HG02973 (cell line): ENCODE data around the gene SYNE2.

Experiments used
- ATAC-seq: cut with Tn5 transposase; IDR thresholded peaks from one replicate; pipeline ENCODE4 v1.9.1; 2021; ENCODE audit warnings: moderate library complexity; ENCODE audit not compliant: unreplicated experiment

Gene SYNE2

DNA sequence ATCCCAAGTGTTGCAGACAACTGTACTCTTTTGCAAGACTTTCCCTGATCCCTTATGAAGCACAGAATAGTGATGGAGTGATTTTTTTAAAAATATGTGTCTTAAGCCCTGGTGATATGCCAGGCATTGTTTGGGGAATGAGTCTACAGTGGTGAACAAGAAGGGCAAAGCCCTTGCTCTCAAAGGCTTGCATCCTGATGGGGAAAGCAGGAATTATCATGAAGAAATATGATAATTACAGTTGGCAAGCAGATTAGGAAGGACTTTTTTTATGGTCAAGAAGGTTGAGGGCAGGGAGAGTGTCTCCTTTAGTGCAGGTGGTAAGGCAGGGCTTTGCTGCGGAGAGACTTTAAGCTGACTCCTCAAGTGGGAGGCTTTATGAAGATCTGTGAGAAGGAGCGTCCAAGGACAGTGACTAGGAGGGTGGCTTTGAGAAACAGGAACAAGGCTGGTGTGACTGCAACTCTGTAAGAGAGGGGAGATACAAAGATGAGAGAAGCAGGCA, 100.2 kb downstream of the SYNE2 start:
- no peak for ATAC-seq

DNA sequence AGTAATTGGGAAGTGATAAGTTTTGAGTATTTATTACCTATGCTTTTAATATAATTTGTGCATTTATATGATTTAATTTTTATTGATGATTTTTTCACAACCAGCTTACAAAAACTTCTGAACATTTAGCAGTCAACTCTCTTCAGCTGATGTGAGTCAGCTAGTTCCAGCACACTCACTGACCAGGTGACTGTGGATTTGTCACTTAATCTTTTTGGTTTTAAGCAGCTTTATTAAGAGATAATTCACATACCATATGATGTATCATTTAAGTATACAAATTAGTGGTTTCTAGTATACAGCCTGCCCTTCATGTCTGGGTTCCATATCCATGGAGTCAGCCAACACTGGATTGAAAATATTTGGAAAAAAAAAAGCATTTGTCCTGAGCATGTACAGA, 103.5 kb downstream of the SYNE2 start:
- ATAC-seq = no peak

DNA sequence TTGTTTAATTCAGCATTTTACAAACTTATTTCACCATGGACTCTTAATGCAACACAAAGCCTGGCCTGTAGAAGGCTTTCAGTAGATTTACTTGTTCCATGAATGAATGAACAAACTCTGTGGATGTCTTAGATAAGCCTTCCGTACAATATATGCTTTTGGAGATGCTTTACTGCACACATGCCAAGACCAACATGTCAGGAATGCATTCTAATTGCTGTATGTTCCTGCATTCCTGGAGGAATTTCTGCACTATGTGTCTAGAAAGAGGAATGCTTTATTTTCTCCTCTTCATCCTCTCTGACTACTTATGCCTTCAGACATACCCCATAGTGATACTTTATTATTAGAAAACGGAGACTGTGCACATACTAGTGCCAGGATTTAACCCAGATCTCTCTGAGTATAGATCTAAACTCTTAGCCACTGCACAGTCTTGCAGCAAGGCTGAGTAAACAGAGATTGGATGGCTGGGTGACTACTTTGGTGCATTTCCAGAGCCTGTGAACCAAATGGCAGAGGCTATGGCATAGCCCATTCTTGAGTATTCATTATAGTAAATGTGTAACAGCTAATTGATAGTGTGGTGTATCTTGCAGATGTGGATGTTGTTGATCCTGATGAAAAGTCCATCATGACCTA, 108.2 kb downstream of the SYNE2 start:
- ATAC-seq = no peak

DNA sequence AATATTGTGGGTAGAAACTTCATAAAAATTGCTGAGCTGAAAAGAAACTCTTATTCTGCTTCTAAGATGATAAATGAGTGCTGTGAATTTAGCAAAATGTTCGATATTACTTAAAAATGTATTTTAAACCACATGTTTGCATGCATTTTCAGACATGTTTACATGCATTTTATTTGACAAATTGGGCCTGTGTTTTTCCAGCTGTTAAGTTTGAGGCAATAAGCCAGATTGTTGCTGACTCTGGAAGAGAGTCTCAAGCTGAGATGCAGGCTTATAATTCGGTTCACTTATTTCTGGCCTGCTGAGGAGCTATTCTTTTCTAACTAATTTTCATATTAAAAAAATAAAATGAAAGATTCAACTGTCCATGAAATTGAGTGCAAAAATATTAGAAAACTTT, 110.1 kb downstream of the SYNE2 start:
- no peak for ATAC-seq

DNA sequence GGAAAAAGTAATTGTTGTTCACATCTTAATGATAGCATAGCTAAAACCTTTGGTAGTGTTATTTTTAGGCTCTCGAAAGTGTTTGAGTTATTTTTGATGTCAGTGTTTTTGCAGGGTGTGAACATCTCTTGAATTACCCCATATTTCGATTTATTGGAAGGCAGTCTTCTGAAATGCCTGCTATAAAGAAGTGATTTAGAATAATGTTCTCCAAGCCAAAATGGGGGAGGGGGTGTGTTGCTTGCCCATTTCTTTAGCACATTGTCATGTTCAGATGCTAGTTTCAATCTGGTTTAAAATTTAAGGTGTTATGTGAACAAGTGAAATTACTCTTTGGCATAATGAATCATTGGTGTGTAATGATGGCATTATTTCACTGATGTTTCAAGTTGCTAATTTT, 110.6 kb downstream of the SYNE2 start:
- ATAC-seq = no peak

DNA sequence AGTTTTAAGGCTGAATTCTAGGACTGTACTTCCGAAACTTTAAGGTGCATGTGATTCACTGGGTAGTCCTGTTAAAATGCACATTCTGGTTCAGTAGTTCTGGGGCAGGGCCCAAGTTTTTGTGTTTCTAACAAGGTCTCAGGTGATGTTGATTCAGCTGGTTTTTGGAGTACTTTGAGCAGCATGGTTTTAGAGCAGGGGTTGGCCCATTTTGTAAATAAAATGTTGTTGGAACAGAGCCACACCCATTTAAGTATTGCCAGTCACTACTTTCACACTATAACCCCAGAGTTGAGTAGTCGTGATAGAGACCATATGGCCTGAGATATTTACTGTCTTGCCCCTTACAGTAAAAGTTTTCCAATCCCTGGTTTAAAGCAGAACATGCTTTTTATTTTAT, 111.3 kb downstream of the SYNE2 start:
- no peak for ATAC-seq

DNA sequence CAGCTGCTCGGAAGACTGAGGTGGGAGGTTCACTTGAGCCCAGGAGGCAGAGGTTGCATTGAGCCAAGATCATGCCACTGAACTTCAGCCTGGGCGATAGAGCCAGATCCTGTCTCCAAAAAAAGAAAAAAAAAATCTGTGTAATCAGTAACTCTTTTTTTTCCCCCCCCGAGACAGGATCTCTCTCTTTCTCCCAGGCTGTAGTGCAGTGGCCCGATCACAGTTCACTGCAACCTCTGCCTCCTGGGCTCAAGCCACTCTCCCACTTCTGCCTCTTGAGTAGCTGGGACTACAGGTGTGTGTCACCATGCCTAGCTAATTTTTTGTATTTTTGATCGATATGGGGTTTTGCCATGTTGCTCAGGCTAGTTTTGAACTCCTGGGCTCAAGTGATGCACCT, 113.6 kb downstream of the SYNE2 start:
- no peak for ATAC-seq

DNA sequence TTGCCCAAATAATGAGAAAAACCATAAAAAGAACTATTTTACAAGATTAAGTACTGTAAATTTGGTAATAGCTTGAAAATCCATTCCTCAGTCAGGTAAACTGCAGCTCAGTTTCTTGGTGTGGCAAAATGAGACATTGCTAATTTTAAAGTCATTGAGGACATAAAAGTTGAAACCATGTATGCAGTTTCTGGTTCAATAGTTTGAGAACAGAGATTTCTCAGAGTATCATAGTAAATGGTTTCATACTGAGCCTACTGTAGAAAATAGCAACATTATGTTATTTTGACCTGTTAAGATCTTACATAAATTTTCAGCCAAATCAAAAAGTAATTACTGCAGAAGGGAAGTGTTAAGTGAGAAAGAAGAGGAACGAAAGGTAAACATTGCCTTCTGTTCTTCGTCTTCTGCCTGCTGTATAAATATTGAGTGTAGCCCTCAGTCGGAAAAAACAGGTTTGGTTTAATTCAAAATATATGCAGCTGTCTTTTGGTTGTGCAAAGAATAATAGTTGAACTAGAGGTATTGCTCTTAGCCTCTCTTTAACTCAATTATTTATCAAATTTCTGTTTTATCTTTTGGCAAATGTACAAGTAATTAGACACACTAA, 119.6 kb downstream of the SYNE2 start:
- ATAC-seq = no peak

DNA sequence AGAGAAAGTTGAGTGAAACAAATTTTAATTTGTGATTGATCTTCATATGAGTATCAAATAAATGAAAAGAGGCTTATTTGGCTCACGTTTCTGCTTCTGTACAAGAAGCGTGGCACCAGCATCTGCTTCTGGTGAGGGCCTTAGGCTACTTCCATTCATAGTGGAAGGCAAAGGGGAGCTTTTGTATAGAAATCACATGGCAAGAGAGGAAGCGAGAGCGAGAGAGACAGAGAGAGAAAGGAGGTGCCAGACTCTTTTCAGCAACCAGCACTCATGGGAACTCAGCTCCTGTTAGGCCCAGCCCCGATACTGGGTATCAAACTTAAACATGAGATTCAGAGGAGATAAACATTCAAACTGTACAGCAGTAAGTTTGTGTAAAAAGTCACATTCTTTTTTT, 121.4 kb downstream of the SYNE2 start:
- ATAC-seq = no peak

DNA sequence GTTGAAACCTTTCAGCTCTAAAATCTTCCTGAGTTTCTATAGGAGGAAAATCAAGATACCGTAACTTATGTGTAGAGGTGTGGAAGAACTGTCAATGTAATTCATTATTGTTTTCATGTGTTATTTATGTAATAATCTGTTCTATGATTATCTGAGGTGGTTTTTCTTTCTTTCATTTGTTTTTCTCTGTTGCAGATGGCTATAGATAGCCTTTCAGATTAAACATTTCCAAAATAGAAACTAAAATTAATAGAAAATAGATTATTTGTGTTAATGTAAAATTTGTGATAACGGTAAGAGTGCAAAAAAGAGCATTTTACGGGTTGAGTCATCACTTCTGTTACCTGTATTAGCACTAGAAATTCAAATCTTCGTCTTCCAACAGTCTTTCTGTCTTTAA, 128.8 kb downstream of the SYNE2 start:
- ATAC-seq = no peak

DNA sequence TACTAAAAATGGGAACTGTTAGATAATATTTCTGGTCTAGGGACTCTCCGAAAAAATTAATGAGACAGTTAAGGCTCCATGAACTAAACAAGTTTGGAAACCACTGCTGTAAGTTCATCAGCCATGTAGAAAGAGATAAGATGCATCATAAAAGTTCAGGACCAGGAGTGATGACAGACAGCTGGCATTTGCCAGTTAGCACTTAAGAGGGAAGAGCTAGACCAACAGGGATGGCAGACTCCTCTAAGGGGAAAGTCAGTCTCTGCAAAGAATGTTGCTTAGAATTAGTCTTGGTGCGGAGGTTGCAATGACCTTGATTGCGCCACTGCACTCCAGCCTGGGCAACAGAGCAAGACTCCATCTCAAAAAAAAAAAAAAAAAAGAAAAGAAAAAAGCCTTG, 129.4 kb downstream of the SYNE2 start:
- ATAC-seq = no peak

DNA sequence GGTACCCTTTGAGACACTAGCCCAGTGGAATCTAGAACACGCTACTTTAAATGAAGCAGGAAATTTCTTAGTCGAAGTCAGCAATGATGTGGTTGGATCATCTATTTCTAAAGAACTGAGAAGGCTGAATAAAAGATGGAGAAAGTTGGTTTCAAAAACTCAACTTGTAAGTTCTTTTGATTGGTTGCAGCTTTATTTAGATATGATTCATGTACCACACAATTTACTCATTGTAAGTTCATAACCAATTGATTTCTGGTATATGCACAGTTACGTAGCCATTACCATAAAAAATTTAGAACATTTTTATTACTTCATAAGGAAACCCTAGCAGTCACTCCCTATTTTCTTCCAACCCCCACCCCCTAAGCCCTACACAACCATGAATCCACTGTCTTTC, 129.8 kb downstream of the SYNE2 start:
- no peak for ATAC-seq

DNA sequence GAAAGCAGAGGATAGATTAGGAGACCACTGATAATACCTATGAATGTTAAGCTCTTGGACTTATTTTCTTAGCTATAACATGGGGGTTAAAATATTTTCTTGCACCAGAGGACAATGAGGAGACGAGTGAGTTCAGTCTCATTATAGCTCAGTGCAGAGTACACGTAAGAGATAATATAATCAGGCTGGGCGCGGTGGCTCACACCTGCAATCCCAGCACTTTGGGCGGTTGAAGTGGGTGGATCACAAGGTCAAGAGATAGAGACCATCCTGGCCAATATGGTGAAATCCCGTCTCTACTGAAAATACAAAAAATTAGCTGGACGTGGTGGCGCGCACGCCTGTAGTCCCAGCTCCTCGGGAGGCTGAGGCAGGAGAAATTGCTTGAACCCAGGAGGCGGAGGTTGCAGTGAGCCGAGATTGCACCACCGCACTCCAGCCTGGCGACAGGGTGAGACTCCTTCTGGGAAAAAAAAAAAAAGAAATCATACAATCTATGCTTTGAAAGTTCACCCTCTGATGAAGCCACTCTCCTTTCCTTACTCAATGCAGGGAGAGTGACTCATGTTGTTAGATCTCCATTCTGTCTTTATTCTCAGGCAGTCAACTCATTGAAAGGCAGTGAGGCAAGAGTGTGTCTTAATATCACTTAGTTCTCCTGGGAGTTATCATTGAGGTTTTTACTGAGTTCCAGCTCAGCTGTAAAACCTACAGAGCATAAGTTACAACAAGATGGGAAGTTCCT, 134.2 kb downstream of the SYNE2 start:
- ATAC-seq = no peak

DNA sequence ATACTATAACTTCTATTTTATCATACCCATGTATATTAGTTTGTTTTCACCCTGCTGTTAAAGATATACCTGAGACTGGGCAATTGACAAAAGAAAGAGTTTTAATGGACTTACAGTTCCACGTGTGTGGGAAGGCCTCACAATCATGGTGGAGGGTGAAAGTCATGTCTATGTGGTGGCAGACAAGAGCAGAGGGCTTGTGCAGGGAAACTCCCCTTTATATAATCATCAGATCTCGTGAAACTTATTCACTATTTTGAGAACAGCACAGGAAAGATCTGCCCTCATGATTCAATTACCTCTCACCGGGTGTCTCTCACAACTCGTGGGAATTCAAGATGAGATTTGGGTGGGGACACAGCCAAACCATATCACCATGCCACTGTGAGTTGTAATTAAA, 135.8 kb downstream of the SYNE2 start:
- no peak for ATAC-seq

DNA sequence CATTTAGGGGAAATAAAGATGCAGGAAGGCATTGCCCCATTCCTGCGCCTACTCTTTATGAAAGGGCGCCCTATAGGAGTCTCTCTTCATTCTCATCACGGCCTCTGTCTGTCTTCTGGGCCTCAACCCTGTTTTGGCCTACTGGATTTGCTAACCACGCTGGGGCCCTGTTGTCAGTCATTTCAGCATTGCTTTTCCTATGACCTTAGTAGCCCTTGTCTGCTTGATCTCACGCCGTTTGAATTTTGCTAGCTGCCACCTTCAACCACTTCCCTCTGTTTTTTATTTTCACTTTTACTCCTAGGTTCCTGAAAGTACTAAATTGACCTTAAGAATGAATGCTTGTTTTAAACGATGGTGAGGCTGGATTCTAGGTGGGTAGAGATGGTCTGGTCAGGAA, 139.0 kb downstream of the SYNE2 start:
- ATAC-seq = no peak

DNA sequence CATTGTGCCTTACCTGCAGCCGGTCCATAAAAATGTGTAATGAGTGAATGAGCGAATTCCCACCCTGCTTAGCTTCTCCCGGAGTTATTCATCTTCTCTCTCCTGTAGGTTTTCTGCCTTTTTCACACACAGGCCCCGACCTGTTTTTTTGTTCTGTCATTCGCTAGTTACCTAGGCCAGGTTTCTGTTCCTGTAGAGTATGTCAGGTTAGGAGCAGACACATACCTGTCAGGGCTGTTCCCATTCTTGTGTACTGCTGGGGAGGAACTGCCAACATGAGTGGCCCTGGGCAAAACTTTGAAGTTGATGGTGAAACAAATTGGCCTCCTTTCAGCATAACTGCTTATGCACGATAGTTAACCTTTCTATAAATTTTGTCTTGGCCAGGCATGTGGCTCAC, 140.1 kb downstream of the SYNE2 start:
- no peak for ATAC-seq

DNA sequence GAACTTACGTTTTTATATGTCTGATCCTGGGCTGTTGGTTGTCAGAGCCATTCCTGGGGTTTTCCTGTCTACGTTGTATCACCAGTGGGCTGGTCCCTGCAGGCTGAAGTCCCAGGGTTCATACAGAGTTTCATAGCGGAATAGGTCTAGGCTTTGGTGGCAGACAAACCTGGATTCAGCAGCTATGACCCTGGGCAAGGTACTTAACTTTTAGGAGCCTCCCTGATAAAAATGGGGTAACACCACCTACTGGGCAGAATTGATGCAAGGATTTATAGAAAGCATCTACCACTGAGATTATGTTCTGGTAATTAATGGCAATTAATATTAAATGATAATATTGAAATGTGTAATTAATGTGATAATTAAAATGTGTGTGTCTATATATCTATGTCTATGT, 141.2 kb downstream of the SYNE2 start:
- no peak for ATAC-seq

DNA sequence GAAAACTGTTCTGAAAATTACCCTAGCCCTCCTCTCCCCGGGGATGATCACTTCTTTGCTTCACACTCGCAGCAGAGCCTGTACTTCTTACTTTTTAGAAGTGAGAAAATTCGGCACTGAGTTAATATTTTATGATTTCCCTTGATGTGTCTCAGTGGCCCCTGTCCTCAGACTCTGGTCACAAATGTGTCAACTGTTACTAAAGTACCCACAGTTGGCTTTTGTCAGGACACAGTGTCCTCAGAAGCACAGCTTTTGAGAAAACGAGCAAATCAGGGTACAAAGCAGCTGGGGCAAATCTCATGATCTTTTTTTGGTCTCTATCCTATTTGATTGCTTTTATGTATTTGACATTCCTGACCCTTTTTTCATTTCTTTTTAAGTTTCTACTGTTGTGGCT, 142.5 kb downstream of the SYNE2 start:
- ATAC-seq = no peak

DNA sequence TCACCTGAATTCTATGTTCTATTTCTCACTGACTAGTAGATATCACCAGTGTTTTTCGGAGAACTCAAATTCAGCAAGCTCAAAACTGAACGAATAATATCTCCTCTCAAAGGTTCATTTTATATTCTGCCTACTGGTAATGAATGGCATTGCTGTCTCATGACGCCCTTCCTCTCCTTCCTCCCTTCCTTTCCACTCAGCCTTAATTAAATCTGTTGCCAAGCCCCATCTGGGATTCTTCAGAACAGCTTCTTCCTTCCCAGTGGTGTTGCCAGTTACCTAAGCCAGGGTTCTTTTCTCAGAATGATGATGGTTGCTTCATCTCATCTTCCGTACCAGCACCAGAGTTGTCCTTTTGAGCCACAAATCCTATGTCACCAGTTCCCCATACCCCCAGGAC, 143.2 kb downstream of the SYNE2 start:
- no peak for ATAC-seq

DNA sequence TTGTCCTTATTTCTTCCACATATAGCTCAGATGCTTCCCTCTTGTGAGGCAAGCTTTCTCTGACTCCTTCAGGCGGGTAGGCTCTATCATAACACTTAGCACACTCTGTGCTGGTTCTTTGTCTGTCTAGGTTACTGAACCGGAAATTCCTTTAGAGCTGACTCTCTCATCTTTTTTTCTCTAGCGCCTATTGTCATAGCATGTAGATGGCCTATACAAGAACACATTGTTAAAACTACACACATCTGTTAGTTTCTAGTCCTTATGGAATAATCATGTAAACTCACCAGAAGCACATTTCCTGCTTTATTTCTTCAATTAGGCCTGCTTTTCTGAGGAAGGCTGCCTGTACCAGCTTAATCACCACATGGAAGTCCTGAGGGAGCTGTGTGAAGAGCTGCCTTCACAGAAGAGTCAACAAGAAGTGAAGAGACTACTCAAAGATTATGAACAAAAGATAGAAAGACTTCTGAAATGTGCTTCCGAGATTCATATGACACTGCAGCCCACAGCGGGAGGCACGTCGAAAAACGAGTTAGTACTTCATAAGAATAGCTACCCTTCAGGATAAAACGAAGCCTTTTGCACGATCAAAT, 143.9 kb downstream of the SYNE2 start:
- no peak for ATAC-seq

DNA sequence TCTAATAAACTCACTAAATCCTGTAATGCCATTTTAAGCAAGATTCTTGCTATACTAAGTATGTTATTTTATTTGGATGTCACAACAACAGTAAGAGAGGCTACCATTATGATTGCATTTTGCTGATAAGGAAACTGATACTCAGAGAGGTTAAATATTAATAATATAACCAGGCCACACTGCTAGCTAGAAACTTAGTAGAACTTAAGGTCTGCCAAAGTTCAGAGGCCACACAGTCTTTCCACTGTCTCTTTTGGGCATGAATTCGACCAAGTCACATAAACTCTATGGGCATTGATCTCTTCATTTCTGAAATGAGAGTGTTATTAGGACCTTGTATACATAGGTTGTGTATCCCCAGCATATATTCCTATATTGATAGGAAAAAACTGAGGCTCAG, 147.9 kb downstream of the SYNE2 start:
- ATAC-seq = no peak

DNA sequence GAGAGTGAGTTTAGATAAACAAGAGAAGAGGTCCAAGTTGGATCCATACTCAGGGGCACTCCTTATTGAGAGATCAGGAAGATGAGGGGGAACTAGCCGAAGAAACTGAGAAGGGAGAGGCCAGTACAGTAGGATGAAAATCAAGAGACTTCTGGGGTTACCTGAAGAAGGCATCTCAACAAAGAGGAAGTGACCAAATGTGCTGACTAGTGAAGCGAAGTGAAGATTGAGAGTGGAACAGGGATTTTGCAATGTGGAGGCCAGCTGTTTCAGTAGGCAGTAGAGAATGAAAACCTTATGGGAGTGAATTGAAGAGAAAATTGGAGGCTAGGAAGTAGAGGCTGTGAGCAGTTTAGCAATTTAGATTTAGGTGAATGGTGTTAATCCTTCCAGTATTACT, 153.0 kb downstream of the SYNE2 start:
- ATAC-seq = no peak
